ENCODE results near the gene NMUR1. TPM values are rescaled to one million over a fixed set of nuclear protein-coding genes. Genes with fewer than 3 reads are reported as not detected.

The NMUR1 gene
- total RNA-seq, 1 donor from 2014 or later: 1.7 TPM

DNA sequence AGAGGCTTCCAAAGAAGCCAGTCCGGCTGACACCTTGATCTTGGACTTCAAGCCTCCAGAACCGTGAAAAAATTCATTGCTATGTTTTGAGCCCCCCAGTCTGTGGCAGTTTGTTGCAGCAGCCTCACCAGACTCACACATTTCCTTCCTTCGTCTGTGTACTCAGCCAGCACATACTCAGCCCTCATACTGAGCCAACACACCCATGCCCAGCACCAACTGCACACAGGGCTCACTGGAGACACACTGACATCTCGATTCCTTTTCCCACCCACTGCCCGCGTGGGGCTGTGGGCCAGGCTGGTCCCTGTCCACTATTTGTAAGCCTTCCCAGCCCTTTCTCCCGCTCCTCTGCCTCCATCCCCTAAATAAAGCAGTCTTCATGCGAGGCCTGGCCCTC, 24.1 kb upstream of the NMUR1 start:
- no peak for DNase-seq (ENCODE audit: low spot score)

DNA sequence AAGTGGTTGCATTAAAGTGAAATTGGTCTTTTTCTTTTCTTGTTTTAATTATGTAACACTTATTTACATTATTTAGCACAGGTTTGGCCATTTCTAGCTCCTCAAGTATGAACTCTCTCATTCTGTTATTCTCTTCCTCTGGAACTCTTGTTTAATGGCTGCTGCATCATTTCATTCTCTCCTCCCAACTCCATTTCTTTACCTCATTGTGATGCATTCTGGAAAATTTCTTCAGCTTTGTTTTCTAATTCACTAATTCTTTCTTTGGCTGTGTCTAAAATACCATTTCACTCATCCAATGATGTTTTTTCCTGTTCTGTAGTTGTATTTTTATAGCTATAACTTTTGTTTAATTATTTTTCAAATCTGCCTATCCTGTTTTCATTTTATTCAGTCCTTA, 22.5 kb upstream of the NMUR1 start:
- no peak for DNase-seq (ENCODE audit: low spot score)

DNA sequence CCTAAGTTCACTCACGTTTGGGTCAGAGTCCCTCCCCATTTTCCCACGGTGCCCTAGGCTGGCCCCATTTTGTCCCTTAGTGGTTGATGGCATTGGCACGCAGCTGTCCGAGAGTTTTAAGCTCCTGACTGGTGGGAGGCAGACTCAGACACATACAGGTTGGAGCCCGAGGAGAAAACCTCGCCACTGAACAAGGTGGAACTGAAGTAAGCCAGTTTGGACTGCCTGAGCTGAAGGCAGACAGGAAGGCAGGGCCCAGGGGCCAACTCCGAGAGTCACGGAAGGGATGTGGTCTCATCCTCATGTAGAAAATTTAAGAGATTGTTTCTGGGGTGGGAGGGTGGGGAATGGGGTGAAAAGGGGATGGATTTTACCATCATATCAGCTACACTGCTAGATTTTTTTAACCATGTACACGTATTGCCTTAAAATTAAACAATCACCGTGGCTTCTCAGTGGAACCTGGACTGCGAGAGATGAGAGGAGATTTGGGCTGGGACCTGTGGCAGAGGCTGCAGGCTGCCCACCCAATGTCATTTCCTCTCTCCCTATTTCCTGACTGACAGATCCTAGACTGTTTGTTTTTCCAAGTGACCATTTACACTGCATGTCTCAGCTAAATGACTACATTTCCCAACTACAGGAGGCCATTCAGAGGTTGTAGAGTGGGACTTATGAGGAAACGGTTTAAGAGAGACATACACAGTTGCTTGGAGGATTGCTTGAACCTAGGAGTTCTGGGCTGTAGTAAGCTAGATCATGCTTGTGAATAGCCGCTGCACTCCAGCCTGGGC, 19.4 kb upstream of the NMUR1 start:
- DNase-seq (ENCODE audit: low spot score): no peak

DNA sequence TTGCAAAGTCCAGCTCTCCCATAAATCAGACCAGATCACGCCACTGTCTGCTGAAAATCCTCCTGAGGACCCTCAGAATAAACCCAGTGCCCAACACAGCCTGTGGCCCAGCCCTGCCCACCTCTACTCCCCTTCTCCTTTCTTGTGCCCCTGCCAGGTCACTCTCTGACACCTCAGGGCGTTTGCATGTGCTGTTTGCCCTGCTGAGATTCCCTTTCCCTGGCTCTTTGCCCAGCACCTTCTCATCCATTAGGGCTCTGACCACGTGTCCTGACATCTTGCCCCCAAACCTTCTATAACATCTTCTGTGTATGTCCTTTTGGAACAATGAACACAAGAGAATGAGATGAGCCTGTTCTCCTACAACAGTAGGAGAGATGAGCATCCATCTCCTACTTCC, 18.5 kb upstream of the NMUR1 start:
- no peak for DNase-seq (ENCODE audit: low spot score)

DNA sequence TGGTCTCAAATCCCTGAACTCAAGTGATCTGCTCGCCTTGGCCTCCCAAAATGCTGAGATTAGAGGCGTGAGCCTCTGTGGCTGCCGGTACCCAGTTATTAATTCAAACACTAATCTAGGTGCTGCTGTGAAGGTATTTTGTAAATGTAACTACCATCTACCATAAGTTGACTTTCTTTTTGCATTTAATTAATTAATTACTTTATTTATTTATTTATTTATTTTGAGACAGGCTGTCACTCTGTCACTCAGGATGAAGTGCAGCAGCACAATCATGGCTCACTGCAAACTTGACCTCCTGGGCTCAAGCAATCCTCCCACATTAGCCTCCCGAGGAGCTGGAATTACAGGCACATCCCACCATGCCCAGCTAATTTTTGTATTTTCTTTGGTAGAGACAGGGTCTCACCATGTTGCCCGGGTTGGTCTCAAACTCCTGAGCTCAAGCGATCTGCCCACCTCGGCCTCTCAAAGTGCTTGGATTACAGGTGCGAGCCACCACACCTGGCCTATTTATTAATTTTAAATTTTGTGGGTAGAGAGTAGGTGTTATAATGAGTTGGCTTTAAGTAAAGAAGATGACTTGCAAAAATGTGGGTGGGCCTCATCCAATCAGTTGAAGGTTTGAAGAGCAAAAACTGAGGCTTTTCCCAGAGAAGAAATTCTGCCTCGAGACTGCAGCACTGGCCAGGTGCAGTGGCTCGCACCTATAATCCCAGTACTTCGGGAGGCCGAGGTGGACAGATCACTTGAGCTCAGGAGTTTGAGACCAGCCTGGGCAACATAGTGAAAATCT, 17.3 kb upstream of the NMUR1 start:
- no peak for DNase-seq (ENCODE audit: low spot score)

DNA sequence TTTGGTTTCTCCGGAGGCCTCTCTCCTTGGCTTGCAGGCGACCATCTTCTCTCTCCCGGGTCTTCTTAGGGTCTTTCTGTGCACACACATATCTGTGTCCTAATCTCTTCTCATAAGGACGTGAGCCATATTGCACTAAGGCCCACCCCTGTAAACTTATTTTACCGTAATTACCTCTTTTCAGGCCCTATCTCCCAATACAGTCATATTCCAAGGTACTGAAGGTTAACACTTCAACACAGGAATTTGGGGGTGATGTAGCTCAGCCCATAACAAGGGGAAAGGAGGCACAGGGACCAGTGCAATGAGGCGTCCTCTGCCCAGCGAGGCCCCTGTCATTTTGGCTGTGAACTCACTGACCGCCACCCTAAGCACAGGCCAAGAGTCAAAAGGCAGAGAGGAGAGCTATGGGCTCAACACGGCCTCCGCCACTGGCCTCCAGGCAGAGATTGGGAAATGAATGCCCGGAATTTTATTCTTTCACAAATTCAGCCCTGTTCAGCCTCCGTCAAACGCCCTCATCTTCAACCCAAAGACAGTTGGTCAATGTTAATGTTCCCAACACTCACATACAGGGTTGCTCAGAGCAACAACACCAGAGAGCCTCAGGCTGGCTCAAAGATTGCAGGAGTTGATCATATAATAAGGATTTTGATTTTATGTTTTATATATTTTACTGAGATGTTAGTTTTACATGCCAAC, 15.9 kb upstream of the NMUR1 start:
- no peak for DNase-seq (ENCODE audit: low spot score)

DNA sequence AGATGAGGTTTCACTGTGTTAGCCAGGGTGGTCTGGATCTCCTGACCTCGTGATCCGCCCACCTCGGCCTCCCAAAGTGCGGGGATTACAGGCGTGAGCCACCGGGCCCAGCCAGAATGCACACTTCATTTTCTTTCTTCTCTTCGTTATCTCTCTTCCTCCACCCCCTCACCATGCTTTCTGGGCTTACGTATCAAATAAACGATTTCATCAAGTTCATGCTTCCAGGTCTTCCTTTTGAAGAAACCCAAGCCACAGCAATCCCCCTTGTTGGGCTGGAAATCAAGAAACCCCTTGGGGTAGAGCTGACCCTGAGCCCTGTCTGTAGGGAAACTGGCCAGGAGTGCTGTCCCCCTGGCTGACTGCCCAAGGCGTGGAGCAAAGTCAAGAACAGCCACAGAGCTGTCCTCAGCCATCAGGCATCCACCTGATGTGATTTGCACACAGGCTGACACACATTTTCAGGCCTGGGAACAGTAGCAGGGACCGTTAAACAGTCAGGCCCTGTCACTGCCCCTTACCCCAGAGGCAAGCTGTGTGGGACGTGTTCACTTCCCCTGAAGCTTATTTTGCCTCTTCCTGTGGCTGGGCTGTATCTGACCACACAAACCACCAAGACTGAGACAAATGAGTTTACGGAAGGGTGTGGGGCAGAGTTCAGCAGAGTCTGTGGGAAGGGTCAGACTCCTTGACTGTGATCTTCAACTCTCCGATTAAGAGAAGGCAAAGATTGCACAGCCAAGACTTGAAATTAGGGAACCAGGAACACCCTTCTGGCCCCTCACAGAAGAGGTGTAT, 15.1 kb upstream of the NMUR1 start:
- DNase-seq (ENCODE audit: low spot score): peak; percentile 45

DNA sequence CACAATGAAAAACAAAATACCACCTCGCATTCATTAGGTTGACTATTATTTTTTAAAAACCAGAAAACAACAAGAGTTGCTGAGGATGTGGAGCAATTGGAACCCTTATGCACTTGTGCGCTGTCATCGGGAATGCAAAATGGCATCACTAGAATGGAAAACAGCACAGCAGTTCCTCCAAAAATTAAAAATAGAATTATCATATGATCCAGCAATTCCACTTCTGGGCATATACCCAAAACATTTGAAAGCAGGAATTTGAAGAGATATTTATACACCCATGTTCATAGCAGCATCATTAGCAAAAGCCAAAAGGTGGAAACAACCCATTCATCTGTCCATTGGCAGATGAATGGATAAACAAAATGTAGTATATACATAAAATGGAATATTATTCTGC, 11.9 kb upstream of the NMUR1 start:
- peak; percentile 36 for DNase-seq (ENCODE audit: low spot score)

DNA sequence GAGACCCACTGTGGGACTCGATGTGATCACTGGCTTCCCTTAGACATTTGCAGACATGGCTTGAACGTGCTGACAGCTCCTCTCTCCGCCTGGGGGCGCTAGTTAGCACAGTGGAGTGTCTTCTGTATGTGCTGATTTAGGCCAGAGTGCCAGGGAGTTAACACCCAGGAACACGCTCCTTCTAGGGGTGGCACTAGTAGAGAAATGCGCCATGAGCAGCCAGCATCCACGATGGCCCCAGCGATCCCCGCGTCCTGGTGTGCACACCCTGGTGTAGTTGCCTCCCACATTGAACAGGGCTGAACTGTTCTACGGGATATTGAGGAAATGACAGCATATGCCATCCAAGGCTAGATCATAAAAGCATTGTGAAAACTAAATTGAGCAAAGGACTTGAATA, 11.4 kb upstream of the NMUR1 start:
- no peak for DNase-seq (ENCODE audit: low spot score)

DNA sequence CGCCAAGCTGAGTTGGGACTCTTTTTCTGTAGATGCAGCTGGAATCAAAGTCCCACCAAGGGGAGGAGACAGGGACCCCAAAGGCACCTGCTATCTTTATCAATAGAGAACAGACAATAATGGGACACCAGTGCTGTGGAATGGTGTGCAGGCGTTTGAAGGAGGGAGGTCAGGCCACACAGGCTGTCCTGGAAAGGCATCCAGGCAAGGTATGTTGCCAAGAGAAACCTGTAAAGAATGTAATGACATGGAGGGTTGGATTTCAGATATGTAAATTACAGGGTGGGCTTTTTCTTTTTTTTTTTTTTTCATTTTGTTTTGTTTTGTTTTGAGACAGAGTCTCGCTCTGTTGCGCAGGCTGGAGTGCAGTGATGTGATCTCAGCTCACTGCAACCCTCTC, 9.7 kb upstream of the NMUR1 start:
- no peak for DNase-seq (ENCODE audit: low spot score)

DNA sequence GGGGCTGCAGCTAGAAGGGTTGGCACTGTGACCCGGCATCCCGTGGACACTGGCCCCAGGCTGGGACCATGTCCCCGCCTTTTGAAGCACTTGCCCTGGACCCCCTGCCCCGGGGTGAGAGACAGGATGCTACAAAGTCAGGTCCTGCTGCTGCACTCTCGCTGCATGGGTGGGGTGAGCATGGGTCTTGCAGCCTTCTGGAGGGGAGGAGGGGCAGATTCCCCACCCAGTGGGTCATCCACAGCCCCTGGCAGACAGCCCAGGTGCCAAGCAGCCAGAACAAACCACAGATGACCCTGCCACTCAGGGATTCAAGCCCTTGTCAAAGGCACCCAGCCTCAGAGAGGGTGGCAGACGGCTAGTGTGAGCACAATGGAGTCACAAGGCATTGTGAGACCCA, 5.7 kb upstream of the NMUR1 start:
- DNase-seq (ENCODE audit: low spot score): no peak

DNA sequence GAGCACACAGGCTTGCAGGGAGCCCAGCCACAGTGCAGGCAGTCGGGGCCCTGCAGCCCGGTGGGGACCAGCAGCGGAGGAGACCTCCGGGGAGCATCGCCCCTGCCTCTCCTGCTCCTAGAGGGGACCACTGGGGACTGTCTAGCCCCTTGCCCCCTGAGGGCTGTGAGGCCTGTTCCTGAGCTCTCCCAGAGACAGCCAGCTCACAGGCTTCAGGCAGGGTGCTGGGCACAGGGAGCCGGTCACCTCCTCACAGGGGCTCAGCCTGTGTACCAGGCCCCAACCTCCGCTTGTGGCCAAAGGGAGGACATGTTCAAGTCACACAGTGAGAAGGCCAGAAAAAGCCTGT, 3.5 kb upstream of the NMUR1 start:
- DNase-seq (ENCODE audit: low spot score): no peak

DNA sequence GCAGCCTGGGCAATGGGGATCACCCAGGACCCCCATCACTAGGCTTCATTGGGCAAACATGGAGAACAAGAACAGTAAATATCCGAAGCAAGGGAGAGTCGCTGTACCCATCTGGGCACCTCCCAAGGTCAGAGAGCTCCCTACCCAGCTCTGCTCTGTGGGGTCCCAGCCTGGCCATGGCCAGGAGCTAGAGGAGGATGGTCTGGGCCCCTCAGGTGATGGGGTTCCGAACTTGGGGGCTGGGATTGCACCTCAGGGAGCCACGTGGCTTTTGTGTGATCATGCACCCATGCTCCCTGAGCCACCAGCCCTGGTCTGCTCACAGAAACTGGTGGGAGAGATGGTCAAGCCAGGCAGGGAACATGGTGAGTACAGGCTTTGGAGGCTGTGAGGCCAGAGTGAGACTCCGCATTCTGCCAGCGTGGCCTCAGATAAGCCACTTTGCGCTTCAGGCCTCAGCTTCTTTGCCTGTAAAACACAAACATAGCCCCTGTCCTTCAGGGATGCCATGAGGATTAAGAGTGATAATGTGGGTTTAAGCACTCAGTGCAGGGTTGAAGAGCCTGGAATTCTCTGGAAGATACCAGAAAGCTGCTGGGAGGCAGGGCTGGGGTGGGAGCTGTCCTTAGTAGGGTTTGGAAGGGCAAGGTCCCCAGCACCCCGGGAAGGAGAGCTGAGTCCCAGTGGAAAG, 3.0 kb upstream of the NMUR1 start:
- DNase-seq (ENCODE audit: low spot score): peak; percentile 60

DNA sequence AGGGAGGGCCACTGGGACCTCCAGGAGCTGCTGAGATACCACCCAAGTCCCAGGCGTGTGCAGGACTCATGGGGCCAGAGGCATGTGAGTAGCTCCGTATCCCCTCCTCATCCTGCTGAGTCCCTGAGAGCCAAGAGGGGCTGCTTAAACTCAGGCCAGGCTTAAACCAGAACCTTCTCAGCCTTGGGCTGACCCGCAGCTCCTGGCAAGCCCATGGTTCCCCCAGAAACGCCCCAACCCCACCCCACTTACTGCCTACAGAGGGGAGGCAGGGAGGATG, 2.5 kb upstream of the NMUR1 start:
- no peak for DNase-seq (ENCODE audit: low spot score)

DNA sequence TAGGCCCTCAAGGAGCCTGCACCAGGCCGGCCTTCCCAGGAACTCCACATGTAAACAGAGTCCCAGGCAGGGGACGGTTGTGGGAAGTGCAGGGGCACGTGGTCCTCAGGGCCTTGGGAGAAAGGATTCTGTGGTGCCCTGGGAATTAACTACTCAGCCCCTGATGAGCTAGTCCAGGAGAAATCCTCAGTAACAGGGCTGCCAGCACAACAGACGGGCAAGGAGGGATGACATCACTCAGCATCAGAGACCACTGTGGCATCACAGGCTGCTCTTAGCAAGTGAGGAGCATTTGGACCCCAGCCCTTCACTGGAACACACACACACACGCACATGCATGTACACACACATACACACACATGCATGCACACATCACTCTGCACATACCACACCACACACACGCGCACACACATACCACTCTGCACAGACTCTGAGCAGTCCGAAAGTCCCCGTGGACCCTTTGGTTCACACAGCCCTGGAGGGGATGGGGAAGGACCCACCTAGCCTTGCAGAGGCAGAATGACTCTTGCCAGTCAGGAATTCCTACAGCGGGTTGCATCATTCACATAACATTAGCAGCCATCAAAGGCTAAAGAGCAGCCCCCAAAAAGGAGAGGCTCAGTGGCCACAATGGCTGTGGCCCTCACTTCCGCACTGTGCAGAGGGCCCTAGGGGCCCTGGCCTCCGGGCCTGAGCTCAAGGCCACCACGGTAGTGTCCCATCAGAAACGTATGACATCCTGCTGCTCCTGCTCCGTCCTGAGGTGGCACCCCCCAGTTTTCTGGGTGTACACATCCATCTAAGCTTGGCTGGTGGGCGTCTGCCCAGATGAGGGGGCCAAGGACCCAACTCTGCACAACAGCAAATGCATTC, 1.9 kb upstream of the NMUR1 start:
- no peak for DNase-seq (ENCODE audit: low spot score)

DNA sequence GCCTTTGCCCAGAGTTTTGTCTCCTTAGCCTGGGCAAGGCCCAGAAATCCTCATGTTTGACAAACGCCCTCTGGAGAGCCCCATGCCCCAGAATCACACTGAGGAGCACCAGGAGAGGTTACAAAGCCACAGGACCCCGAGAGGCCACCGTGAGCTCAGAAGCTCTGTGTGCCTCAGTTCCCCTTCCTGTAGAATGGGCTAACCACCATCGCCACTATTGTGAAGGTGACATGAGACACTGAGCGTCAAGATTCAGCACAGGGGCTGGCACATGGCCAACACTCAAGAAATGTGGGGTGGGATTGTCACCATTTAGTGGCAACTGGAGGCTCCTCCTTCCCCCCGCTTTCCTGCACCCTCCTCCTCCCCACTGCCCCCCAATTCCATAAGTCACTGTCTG, 1.2 kb upstream of the NMUR1 start:
- no peak for DNase-seq (ENCODE audit: low spot score)

DNA sequence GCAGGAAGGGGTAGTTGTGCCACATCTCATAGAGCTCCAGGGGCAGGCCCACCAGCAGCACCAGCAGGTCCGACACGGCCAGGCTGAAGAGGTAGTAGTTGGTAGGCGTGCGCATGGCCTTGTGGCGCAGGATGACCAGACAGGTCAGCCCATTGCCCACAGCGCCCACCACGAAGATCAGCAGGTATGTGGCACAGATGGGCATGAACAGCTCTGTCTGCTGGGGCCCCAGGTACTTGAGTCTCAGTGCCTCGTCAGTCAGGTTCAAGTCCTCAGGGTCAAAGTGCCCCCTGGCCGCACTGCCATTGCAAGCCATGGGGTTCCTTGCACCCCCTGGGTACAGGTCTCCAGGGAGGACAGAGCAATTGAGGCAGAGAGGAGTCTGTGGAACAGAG, 1.6 kb downstream of the NMUR1 start:
- no peak for DNase-seq (ENCODE audit: low spot score)

DNA sequence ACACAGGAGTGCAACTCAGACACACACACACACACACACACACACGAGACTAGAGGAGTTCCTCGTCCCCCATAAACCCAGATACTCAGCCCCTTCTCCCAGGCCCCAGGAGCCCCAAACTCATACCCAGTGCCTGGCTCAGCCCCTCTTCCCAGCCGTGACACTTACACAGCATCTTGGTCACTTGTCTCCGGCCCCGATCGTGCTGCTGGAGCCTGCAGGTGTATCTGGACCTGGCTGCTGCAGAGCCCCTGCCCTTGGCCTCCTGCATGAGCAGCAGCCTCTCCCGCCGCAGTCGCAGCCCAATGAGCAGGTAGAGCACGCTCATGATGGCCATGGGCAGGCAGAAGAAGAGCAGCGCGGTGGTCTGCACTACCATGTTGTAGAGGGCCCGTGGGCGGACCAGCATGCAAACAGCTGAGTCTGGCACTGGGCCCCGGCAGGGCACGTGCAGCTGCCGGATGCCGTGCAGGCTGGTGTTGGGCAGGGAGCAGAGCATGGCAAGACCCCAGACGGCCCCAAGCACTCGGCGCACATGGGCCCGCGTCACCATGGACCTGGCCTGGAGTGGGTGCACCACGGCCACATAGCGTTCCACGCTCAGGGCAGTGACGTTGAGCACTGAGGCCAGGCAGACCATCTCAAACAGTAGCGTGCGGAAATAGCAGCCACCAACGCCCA, 2.1 kb downstream of the NMUR1 start:
- no peak for DNase-seq (ENCODE audit: low spot score)

DNA sequence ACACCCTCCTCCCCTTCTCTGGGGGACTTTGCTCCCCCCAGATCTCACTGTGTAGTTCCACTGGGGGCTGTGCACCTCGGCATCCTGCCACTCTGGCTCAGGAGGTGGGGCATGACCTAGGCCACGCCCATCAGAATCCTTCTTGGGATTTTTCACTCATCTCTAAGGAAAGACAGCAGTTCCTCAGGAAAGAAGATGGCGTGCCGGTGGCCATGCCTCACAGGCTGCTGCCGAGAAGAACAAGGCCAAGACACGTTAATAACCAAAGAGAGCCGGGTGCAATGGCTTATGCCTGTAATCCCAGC, 3.2 kb downstream of the NMUR1 start:
- DNase-seq (ENCODE audit: low spot score): no peak

All from umbilical cord (tissue), 2 donors.